Keratinocyte (primary cell): ENCODE data around the gene ELAVL1. TPM values are rescaled to one million over a fixed set of nuclear protein-coding genes. Genes with fewer than 3 reads are reported as not detected.
"Not testable (repeated sequence)": the region's sequence is repeated elsewhere in the genome, so short reads cannot be mapped to it uniquely, and the experiment has no call there.

ENCODE experiments used
- DNase-seq: peaks from one replicate; pipeline ENCODE4 v3.0.0-alpha.2; 2011; ENCODE audit warnings: low read depth, missing footprints, low spot score
- FAIRE-seq: peaks from 2 replicates; lab custom pipeline; 2011; peaks lifted over from hg19 to GRCh38; lab: Jason Lieb, UNC
- H2AFZ ChIP-seq: 2 replicates; pipeline ENCODE4 v1.6.0; 2012; ENCODE audit warnings: low read length, control low read depth, inconsistent platforms; ENCODE audit not compliant: control insufficient read depth
- H3K27ac ChIP-seq: 2 replicates; pipeline ENCODE4 v1.5.1; 2011; ENCODE audit warnings: low read length; ENCODE audit not compliant: control insufficient read depth, insufficient read depth
- H3K27me3 ChIP-seq: 3 replicates; pipeline ENCODE4 v1.6.0; 2011; ENCODE audit warnings: low read length; ENCODE audit not compliant: control insufficient read depth, insufficient read depth; ENCODE audit errors: extremely low read depth
- H3K36me3 ChIP-seq, 2 experiments: 2 replicates in 1 of 2; 3 replicates in 1 of 2; pipeline ENCODE4 v1.5.1; 2011; ENCODE audit warnings: low read length in 2 of 2, mild to moderate bottlenecking in 1 of 2; ENCODE audit not compliant: control insufficient read depth in 2 of 2, insufficient read depth in 2 of 2; ENCODE audit errors: extremely low read depth in 1 of 2
- H3K4me1 ChIP-seq: 3 replicates; pipeline ENCODE4 v1.5.1; 2011; ENCODE audit warnings: low read length; ENCODE audit not compliant: control insufficient read depth, insufficient read depth; ENCODE audit errors: extremely low read depth
- H3K4me2 ChIP-seq: 3 replicates; pipeline ENCODE4 v1.6.0; 2011; ENCODE audit warnings: low read depth, low read length; ENCODE audit not compliant: control insufficient read depth, insufficient read depth; ENCODE audit errors: extremely low read depth
- H3K4me3 ChIP-seq, 3 experiments: fragments of 200-600 bp in 1 of 3; sonication (generic) in 1 of 3; 2 replicates in 2 of 3; 3 replicates in 1 of 3; pipeline ENCODE4 v1.5.1; 2011 to 2016; ENCODE audit warnings: low read length in 3 of 3, mild to moderate bottlenecking in 3 of 3, control low read depth in 2 of 3, inconsistent platforms in 1 of 3, low read depth in 1 of 3, mixed read lengths in 1 of 3, mixed run types in 1 of 3, moderate library complexity in 1 of 3; ENCODE audit not compliant: control insufficient read depth in 2 of 3, insufficient read depth in 2 of 3; ENCODE audit errors: extremely low read depth in 1 of 3
- H3K79me2 ChIP-seq: 2 replicates; pipeline ENCODE4 v1.6.0; 2012; ENCODE audit warnings: low read length; ENCODE audit not compliant: control insufficient read depth, insufficient read depth
- H3K9ac ChIP-seq: 3 replicates; pipeline ENCODE4 v1.6.0; 2011; ENCODE audit warnings: low read length; ENCODE audit not compliant: control insufficient read depth, insufficient read depth; ENCODE audit errors: extremely low read depth
- H3K9me1 ChIP-seq: 3 replicates; pipeline ENCODE4 v1.6.0; 2011; ENCODE audit warnings: low read length; ENCODE audit not compliant: control insufficient read depth, insufficient read depth; ENCODE audit errors: extremely low read depth
- H3K9me3 ChIP-seq: 2 replicates; pipeline ENCODE4 v1.5.1; 2012; ENCODE audit warnings: low read depth, low read length; ENCODE audit not compliant: control insufficient read depth
- H4K20me1 ChIP-seq: 3 replicates; pipeline ENCODE4 v1.6.0; 2011; ENCODE audit warnings: low read length; ENCODE audit not compliant: control insufficient read depth, insufficient read depth; ENCODE audit errors: extremely low read depth
- EZH2 ChIP-seq: IDR thresholded peaks from one replicate; pipeline ENCODE4 v1.6.1; 2012; ENCODE audit warnings: inconsistent platforms, mild to moderate bottlenecking, low read length, moderate library complexity
- dilution Hi-C: fragments of 300-500 bp; cut with MboI; formaldehyde crosslinking; loops from one replicate; pipeline ENCODE4 v1.7.0; 2020; ENCODE audit warnings: low sequenced_read_pairs; ENCODE audit not compliant: extremely low pct_ligation_motif_present
- polyA plus RNA-seq, 5 experiments: library from polyadenylated mRNA; depleted of rRNA in 3 of 5; stranded (reverse) in 3 of 5; stranded (forward) in 1 of 5; unstranded in 1 of 5; fragments of >200 nt; gene quantifications; 1 replicate in 1 of 5; 2 replicates in 3 of 5; 3 replicates in 1 of 5; pipeline versions ENCODE4 v1.2.1 to v1.2.3, GENCODE V29; 2011 to 2012; ENCODE audit warnings: missing spikeins in 2 of 5, low read depth in 1 of 5, low replicate concordance in 1 of 5
- TF ChIP-seq, protein P1 (sequence below), 3 experiments: IDR thresholded peaks in 1 of 3; conservative IDR thresholded peaks in 1 of 3; optimal IDR thresholded peaks in 1 of 3; 2 replicates in 2 of 3; 3 replicates in 1 of 3; pipeline versions ENCODE3 to v1.5.1; 2011; ENCODE audit warnings: low read length in 3 of 3, mild to moderate bottlenecking in 3 of 3, moderate library complexity in 2 of 3, control low read depth in 1 of 3, inconsistent platforms in 1 of 3; ENCODE audit not compliant: insufficient read depth in 2 of 3; ENCODE audit errors: extremely low read depth in 1 of 3

The ELAVL1 gene
- polyA plus RNA-seq, 1 donor (not counting 4 experiments of a cell fraction or from before 2014, with no cell fraction given): 46.9 TPM

DNA sequence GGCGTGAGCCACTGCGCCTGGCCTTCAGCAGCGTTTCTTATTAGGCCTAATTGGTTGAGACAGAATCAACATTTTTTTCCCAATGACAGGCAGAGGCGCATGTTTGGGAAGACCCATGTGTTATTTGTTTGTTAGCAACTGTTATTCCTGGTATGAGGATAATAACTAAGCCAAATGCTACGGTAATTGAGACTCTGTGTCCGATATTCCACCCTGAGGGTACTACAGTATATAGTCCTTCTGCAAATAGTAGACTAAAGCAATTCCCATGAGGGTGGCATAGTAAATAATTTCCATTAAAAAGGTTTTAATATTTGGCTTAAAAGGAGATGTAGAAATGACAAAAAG lies 28.7 kb upstream of the ELAVL1 start:
- DNase-seq (no peak), FAIRE-seq (no peak)
- H3K4me2 ChIP-seq: no peak overlapping the region
- H3K9ac ChIP-seq: no peak overlapping the region
- H3K36me3 ChIP-seq: no peaks in the 10 kb centered on the region
- H3K9me1 ChIP-seq: no peaks in the 10 kb centered on the region
- H3K79me2 ChIP-seq: no peaks in the 10 kb centered on the region
- H3K4me1 ChIP-seq: no peaks in the 10 kb centered on the region
- no peak overlapping the region for H3K27ac ChIP-seq
- dilution Hi-C loops: no loop called here
- H4K20me1 ChIP-seq: no peaks in the 10 kb centered on the region
- no peak overlapping the region for H3K4me3 ChIP-seq
- no peaks in the 10 kb centered on the region for H3K9me3 ChIP-seq
- no peak for TF ChIP-seq EZH2
- TF ChIP-seq, protein P1, sequence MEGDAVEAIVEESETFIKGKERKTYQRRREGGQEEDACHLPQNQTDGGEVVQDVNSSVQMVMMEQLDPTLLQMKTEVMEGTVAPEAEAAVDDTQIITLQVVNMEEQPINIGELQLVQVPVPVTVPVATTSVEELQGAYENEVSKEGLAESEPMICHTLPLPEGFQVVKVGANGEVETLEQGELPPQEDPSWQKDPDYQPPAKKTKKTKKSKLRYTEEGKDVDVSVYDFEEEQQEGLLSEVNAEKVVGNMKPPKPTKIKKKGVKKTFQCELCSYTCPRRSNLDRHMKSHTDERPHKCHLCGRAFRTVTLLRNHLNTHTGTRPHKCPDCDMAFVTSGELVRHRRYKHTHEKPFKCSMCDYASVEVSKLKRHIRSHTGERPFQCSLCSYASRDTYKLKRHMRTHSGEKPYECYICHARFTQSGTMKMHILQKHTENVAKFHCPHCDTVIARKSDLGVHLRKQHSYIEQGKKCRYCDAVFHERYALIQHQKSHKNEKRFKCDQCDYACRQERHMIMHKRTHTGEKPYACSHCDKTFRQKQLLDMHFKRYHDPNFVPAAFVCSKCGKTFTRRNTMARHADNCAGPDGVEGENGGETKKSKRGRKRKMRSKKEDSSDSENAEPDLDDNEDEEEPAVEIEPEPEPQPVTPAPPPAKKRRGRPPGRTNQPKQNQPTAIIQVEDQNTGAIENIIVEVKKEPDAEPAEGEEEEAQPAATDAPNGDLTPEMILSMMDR (optimal IDR thresholded peaks at IDR 0.05 in 1 of 3, IDR thresholded peaks at IDR 0.05 in 1 of 3, conservative IDR thresholded peaks at IDR 0.05 in 1 of 3; ENCODE audit: extremely low read depth in 1 of 3, insufficient read depth in 2 of 3, low read length in 3 of 3): no peak
- no peak overlapping the region for H2AFZ ChIP-seq
- peaks cover 5% of the 10 kb centered on the region for H3K27me3 ChIP-seq

DNA sequence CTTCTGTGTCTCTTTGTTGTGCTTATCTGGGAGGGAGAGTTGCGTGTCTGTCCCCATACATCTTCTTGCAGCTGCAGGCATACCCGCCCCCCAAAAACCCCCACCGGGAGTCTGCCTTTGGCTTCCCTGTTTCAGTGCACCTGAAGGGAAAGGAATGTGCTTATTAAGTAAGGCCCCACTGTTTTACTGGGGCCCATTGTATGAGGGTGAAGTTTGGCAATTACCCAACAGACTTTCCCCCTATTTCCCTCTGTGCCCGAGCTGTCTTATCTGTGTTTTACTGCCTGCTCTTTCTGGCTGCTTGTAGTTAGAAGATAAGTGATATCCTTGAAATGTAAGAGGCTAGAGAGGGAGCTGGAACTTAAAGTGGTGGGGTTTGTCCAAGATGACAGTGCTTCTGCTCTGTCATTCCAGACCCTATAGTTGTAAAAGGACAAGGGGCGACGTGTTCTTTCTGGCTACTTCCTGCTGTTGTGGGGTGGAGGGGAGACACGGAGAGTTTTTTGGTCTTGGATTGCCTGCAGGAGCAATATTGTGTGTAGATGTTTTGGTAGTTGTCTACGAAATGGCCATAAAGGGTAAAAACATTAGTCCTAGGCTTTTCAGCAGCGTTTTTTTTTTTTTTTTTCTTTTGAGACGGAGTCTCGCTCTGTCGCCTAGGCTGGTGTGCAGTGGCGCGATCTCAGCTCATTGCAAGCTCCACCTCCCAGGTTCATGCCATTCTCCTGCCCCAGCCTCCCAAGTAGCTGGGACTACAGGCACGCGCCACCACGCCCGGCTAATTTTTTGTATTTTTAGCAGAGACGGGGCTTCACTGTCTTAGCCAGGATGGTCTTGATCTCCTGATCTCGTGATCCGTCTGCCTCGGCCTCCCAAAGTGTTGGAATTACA lies 28.1 kb upstream of the ELAVL1 start:
- FAIRE-seq, H3K4me2 ChIP-seq, H3K36me3 ChIP-seq, H3K79me2 ChIP-seq, H4K20me1 ChIP-seq, H3K4me1 ChIP-seq, H3K27ac ChIP-seq, H3K27me3 ChIP-seq, H3K9me1 ChIP-seq, H3K9me3 ChIP-seq, dilution Hi-C loops, DNase-seq, H3K9ac ChIP-seq, H3K4me3 ChIP-seq, H2AFZ ChIP-seq: not testable (repeated sequence)
